A549 (cell line): ENCODE results near the gene CAV2.

Experiments
- SREBF2 ChIP-seq: fragments of 450-650 bp; IDR thresholded peaks from 2 replicates; pipeline ENCODE4 v1.6.1; 2014; ENCODE audit warnings: mild to moderate bottlenecking, moderate library complexity
- TF ChIP-seq, protein P1 (sequence below): fragments of >200 bp; sonication (Bioruptor Twin); formaldehyde crosslinking; IDR thresholded peaks from 3 replicates; pipeline ENCODE4 v1.5.1; 2016

DNA sequence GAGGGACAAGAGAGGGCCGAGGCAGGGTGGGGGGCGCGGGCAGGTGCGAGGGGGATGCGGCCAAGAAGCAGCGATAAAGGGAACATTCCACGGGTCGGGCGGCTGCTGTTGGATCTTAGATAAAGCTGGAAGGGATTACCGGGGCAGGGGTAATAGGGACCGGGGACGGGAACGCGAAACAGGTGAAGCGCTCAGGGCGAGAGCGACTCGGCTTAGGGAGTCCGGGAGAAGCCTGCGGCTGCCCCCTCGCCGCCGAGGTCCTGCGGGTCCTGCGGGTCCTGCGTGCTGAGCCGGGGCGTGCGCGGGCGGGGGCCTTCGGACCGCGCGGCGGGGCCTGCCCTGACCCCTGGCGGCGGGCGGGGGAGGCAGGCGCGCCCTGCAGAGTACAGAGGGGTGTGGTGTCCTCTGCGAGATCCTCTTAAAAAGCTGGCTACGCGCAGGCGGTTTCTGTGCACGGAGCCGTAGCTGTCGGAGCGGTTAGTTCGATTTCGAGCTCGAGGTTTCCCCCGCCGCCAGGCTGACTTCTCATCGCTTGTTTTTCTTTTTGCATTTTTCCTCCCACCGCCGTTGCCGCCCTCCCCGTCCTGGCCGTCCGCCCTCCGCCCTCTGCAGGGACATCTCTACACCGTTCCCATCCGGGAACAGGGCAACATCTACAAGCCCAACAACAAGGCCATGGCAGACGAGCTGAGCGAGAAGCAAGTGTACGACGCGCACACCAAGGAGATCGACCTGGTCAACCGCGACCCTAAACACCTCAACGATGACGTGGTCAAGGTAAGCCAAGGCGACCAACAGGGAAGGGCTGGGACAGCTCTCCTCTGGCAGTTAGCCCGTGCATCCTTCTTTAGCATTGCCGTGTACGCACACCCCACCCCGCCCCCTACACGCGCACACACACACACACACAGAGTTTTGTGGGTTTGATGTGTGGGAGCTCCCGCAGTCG is 26.6 kb downstream of the CAV2 start:
- no peak for TF ChIP-seq SREBF2
- TF ChIP-seq, protein P1, sequence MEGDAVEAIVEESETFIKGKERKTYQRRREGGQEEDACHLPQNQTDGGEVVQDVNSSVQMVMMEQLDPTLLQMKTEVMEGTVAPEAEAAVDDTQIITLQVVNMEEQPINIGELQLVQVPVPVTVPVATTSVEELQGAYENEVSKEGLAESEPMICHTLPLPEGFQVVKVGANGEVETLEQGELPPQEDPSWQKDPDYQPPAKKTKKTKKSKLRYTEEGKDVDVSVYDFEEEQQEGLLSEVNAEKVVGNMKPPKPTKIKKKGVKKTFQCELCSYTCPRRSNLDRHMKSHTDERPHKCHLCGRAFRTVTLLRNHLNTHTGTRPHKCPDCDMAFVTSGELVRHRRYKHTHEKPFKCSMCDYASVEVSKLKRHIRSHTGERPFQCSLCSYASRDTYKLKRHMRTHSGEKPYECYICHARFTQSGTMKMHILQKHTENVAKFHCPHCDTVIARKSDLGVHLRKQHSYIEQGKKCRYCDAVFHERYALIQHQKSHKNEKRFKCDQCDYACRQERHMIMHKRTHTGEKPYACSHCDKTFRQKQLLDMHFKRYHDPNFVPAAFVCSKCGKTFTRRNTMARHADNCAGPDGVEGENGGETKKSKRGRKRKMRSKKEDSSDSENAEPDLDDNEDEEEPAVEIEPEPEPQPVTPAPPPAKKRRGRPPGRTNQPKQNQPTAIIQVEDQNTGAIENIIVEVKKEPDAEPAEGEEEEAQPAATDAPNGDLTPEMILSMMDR: peak; percentile 86
